HuH-7.5 (cell line): Measurements from ENCODE around the gene ITFG1.
A peak's percentile ranks its signal among the peaks of the same experiment; 100 is the strongest.
"Not testable (repeated sequence)": the region's sequence is repeated elsewhere in the genome, so short reads cannot be mapped to it uniquely, and the experiment has no call there.

ENCODE experiments used
- DNase-seq: peaks from one replicate; pipeline ENCODE4 v3.0.0; 2011; ENCODE audit warnings: low spot score

The ITFG1 gene

GRCh38 chr16:47152501-47152900, 308.4 kb downstream of the ITFG1 start:
- DNase-seq = not testable (repeated sequence)

- no peak for DNase-seq
Measured at GRCh38 chr16:47150067-47150466, 310.8 kb downstream of the ITFG1 start.

GRCh38 chr16:47144559-47144877, 316.3 kb downstream of the ITFG1 start:
- no peak for DNase-seq

GRCh38 chr16:47143677-47144558, 316.9 kb downstream of the ITFG1 start, which contains the start of gene NETO2:
Gene NETO2 (minus strand): TSS chr16:47143945. CDS start chr16:47143612, 333 bp downstream.
- DNase-seq = peak; percentile 65

GRCh38 chr16:47142821-47143676, 317.8 kb downstream of the ITFG1 start:
- DNase-seq = peak; percentile 54

GRCh38 chr16:47142486-47142820, 318.4 kb downstream of the ITFG1 start:
- DNase-seq = peak; percentile 16

- DNase-seq = peak; percentile 80
Measured at GRCh38 chr16:47141773-47142485, 318.9 kb downstream of the ITFG1 start.

GRCh38 chr16:47140686-47141085, 320.2 kb downstream of the ITFG1 start:
- no peak for DNase-seq

GRCh38 chr16:47139561-47140185, 321.2 kb downstream of the ITFG1 start:
- no peak for DNase-seq

GRCh38 chr16:47137925-47138324, 322.9 kb downstream of the ITFG1 start:
- DNase-seq = not testable (repeated sequence)

GRCh38 chr16:47136099-47136842, 324.6 kb downstream of the ITFG1 start:
- DNase-seq = no peak

- no peak for DNase-seq
Measured at GRCh38 chr16:47134550-47134949, 326.3 kb downstream of the ITFG1 start.

- DNase-seq = no peak
Measured at GRCh38 chr16:47132308-47132707, 328.6 kb downstream of the ITFG1 start.

- DNase-seq = no peak
Measured at GRCh38 chr16:47129755-47130435, 331.0 kb downstream of the ITFG1 start.

- no peak for DNase-seq
Measured at GRCh38 chr16:47127541-47127940, 333.3 kb downstream of the ITFG1 start.

- no peak for DNase-seq
Measured at GRCh38 chr16:47125757-47126156, 335.1 kb downstream of the ITFG1 start.

GRCh38 chr16:47113130-47113529, 347.7 kb downstream of the ITFG1 start:
- DNase-seq = no peak

GRCh38 chr16:47110939-47111338, 349.9 kb downstream of the ITFG1 start:
- no peak for DNase-seq

GRCh38 chr16:47109361-47109760, 351.5 kb downstream of the ITFG1 start:
- no peak for DNase-seq
